HG02642 (cell line): Measurements from ENCODE around the gene KCNQ1OT1.

Experiments
- ATAC-seq: cut with Tn5 transposase; IDR thresholded peaks from one replicate; pipeline ENCODE4 v1.9.1; 2021; ENCODE audit warnings: mild to moderate bottlenecking; ENCODE audit not compliant: unreplicated experiment, poor library complexity

The KCNQ1OT1 gene

DNA sequence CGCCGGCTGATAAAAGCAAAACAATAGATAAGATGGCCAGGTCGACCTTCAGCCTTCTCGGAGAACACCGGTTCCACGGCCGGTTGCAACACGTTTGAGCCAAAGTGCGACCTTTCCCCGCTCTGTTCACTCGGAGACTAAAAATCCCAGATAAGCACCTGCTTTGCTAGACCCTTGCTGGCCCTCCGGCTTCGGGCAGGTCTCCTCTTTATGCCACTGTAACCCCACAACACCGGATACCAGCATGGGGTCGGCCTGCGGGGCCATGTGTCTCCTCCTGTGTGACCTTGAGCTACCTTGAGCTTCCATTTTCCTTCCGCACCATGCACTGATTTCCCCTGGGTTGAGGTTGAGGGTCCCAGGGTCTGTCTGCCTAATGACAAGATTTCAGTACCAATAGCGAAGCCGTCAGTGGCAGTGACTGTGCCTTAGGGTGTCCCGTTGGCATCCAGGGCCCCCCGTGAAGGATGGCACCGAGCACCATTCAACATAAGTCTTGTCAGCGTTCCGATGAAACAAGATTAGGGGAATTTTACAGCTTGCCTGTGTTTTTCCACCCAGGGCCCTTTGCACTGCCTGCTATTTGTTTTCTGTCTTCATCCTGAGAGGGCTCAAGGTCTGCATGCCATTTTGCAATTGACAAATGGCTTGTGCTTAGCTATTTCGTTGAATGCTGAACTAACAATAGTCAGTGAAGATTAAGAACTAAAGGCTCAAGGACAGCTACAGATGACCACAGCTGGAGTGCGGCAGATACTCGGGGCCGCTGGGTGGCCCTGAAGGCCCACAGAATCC lies 136.4 kb downstream of the KCNQ1OT1 start:
- no peak for ATAC-seq

DNA sequence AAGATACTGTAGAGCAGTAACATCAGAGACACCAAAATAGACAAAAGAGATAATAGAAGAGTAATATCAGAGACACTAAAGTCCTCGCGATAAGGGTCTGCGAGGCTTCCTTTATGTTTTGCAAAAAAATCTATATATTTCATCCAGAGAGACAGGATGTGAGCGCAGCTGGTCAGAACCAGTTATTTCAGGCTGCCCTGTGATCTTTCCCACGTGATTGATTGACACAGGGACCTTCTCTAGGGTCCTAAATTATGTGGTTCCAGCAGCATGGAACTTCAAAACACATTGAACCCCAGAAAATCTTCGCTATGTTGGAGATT lies 136.9 kb downstream of the KCNQ1OT1 start:
- ATAC-seq, result no peak

DNA sequence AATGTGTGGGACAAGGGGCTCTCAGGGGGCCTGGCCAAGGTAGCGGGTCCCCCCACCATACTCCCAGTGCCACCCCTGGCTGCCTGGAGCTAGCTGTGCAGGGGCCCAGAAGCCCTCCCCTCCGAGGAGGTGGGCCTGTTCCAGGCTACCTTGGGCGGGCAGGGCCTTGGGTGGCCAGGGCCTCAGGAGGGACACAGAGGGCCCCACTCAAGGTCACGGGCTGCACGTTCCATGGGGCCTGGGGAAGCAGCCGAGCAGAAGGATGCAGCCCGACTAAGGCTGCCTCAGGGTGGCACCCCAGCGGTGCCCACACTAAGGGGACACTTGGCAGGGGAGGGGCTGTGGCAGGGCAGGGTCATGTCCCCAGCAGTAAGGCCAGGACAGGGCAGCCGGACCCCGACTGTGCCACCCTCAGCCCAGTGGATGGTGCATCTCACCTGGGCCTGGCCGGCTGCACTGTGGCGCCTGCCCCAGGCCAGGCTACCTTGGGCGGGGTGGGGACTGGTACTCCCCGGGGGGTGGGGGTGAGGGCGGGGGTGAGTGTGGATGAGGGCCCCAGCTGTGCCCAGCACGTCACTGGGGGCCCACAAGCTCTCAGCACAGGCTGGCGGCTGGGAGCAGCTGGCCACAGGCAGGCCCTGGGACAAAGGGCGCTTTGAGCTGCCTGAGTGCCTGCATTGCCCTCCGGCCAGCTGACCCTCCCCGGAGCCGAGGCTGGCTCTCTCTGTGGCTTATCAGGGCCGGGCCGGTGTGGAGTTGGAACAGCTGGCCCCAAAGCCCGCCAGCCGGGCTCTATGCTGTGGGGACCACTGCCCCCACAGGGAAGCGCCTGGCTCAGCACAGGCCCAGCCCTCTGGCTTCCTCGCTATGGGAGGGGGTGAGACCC lies 137.9 kb downstream of the KCNQ1OT1 start:
- no peak for ATAC-seq

DNA sequence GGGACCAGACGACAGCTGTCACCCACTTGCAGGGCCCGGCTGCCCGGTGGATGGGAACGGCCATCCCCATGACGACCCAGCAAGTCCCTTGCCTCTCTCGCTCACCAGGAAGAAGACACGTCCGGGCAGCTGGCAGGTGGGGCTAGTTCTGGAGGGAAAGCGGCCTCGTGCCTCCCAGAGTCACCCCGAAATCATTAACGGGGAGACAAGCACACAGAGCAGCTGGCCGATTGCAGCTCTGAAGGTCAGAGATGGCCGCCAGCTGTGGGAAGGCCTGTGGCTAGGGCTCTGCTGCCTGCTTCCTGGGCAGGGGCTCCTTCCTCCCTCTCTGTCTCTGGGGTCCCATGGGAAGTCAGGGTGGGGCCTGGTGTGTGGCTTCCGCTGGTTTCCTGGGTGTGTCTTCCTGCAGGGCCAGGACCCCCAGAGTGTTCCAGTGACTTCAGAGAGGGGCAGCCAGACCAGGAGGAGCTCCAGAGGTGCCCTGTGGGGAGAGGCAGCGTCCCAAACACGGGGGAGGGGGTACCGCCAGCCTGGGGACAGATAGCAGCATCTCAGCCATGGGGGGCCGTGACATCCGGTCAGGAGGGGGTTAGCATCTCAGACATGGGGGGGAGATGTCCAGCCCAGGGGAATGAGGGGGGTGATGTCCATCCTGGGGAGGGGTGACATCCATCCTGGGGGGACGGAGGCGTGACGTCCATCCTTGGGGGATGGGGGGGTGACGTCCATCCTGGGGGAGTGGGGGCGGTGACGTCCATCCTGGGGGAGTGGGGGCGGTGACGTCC lies 140.1 kb downstream of the KCNQ1OT1 start:
- ATAC-seq, result no peak

DNA sequence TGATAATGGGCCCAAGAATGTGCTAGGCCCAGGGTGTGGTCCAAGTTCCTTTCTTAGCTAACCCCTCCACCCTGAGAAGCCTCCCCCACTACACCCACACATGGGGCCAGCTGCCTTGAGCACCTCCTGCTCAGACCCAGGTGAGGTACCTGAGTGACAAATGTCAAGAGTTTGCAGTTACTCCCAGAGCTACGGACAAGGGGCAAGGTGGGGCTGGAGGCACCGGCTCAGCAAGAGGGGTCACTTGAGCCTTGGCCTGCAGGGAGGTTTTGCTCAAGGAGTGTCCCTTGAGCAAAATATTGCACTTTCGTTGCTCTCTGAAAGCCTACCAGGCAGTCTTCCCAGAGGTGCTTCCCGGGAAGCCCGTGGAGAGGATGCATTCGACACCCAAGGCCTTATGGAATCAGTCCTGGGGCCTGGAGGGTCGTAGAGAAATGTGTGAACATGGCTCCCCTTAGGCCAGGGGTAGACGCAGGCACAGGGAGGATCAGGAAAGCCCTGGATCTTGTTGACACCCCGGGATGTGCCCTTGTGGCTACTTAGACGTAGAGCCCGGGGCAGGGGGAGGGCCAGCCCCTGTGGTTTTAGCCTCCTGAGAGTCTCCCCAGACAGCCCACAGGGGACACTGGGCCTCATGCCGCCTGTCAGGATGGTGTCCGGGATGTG lies 140.8 kb downstream of the KCNQ1OT1 start:
- no peak for ATAC-seq

DNA sequence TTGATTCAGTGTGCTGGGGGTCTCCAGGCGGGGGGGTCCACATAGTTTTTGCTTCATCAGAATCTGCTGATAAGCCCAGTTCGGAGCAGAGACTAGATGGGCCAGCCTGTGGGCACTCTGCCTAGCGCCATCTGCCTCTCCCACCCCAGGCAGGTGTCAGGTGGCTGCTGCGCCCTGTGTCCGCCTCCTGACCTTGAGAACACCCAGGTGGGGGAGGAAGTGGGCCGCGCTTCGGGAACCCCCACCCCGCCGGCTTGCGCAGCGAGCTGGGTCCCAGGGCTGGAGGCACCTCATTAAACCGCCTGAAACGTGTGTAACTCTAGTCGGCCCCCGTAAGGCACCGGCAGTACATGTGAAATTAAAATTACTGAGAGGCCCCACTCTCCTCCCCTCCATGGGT lies 141.4 kb downstream of the KCNQ1OT1 start:
- ATAC-seq, result no peak
